ENCODE results near the gene FADS1. TPM values are rescaled to one million over a fixed set of nuclear protein-coding genes. Genes with fewer than 3 reads are reported as not detected.

FADS1 gene
- total and polyA plus RNA-seq, 2 of the 8 experiments (the other 6 are each of a cell fraction or from before 2014, with no cell fraction given), result 115 to 141 TPM

GRCh38 chr11:61830237-61831105 lies 13.7 kb upstream of the FADS1 start:
- peaks cover 0 to 4% (median 4%) of the 10 kb centered on the region in 4 experiments; a peak in 2 of 8 replicates for H3K36me3 ChIP-seq (ENCODE audit: control insufficient read depth in 2 of 4, insufficient read depth in 4 of 4, low read length in 3 of 4)
- H2AFZ ChIP-seq (ENCODE audit: low read length), result no peak overlapping the region
- peaks cover 16 to 48% (median 32%) of the 10 kb centered on the region in 4 experiments for H3K4me1 ChIP-seq (replicated peaks in 1 of 4; ENCODE audit: control insufficient read depth in 3 of 4, insufficient read depth in 4 of 4, low read length in 3 of 4)
- ChIA-PET CTCF (ENCODE audit: partially characterized antibody) (interaction anchor here (0.8 to 3.2 kb wide), 8 partner anchors 10 to 80 kb away, joined by 3 to 16 read pairs (median 4); partner anchors contain the start of gene FADS1), POLR2A (ENCODE audit: partially characterized antibody) (interaction anchor here (1.2 to 9.9 kb wide), 9 partner anchors 8 to 48 kb away, joined by 3 to 210 read pairs (median 4); partner anchors contain the start of gene FADS1)
- H3K9ac ChIP-seq (replicated peaks in 1 of 4; ENCODE audit: extremely low read depth in 1 of 4, low read depth in 3 of 4, low read length in 3 of 4), result peak overlapping the region in 1 of 4 experiments; percentile 8; a peak in 1 of 7 replicates
- WGBS, 2 experiments (ENCODE audit: extremely low coverage in 1 of 2, insufficient coverage in 1 of 2, insufficient read length in 1 of 2, insufficient replicate concordance in 2 of 2, low coverage in 1 of 2, low lambda C conversion rate in 2 of 2, missing lambda C conversion rate in 1 of 2), result 81% methylated on average over 8 of the region's 8 CpGs; no CpG with 5 or more reads in 1 of the 2 experiments
- FAIRE-seq, result no peak
- DNase-seq (ENCODE audit: low read depth in 1 of 2, low spot score in 2 of 2), result no peak
- no peak overlapping the region for H2BK20ac ChIP-seq (ENCODE audit: low read length)
- H4K20me1 ChIP-seq (replicated peaks in 1 of 2; ENCODE audit: control insufficient read depth in 1 of 2, insufficient read depth in 2 of 2, low read length in 2 of 2), result peaks cover 19 to 35% of the 10 kb centered on the region in 2 experiments
- H2BK120ac ChIP-seq (replicated peaks; ENCODE audit: low read depth, low read length), result no peak overlapping the region
- H4K5ac ChIP-seq (ENCODE audit: insufficient read length, low read depth, low read length), result no peak overlapping the region
- H3K4me3 ChIP-seq (ENCODE audit: extremely low read depth in 1 of 4, insufficient read depth in 2 of 4, low read depth in 3 of 4, low read length in 4 of 4), result peak overlapping the region; percentile 77 to 96 (median 86); a peak in 7 of 8 replicates
- no peaks in the 10 kb centered on the region for H3K27me3 ChIP-seq (replicated peaks in 1 of 4; ENCODE audit: control insufficient read depth in 3 of 4, extremely low read depth in 1 of 4, insufficient read depth in 3 of 4, low read length in 3 of 4)
- H2BK15ac ChIP-seq (ENCODE audit: low read length), result no peak overlapping the region
- no peak overlapping the region for H3K18ac ChIP-seq (ENCODE audit: extremely low read depth, low read length)
- peaks cover 21% of the 10 kb centered on the region for H3K79me1 ChIP-seq (ENCODE audit: low read depth, low read length)
- peak overlapping the region; percentile 96 to 98 for H3K4me2 ChIP-seq (ENCODE audit: insufficient read depth in 1 of 2, low read depth in 2 of 2, low read length in 2 of 2)
- H2BK12ac ChIP-seq (ENCODE audit: low read depth, low read length), result no peak overlapping the region
- H3K56ac ChIP-seq (replicated peaks; ENCODE audit: insufficient read length, low read depth, low read length), result no peak overlapping the region
- H3K23ac ChIP-seq (ENCODE audit: insufficient read length), result no peak overlapping the region
- peaks cover 29 to 68% of the 10 kb centered on the region in 2 experiments for H3K79me2 ChIP-seq (ENCODE audit: control insufficient read depth in 1 of 2, insufficient read depth in 2 of 2, low read length in 2 of 2)
- H4K8ac ChIP-seq (ENCODE audit: extremely low read depth, insufficient read depth, low read length), result no peak overlapping the region
- 0 out of 2 replicates have a peak overlapping the region, but pooled peaks have one; percentile 29 for H2BK5ac ChIP-seq (ENCODE audit: low read depth, low read length)
- H4K91ac ChIP-seq (replicated peaks; ENCODE audit: insufficient read length, low read length), result no peak overlapping the region
- H3K14ac ChIP-seq (ENCODE audit: insufficient read length), result no peak overlapping the region
- TF ChIP-seq BCL11A (IDR thresholded peaks at IDR 0.05; ENCODE audit: low read depth in 2 of 2, low read length in 2 of 2), result no peak
- no peak for TF ChIP-seq ATF2 (IDR thresholded peaks at IDR 0.05; ENCODE audit: low read length)
- no peak; the same call in 1 of the 2 replicates for TF ChIP-seq NRF1 (IDR thresholded peaks at IDR 0.05; ENCODE audit: low read depth, low read length)
- TF ChIP-seq RFX5 (IDR thresholded peaks at IDR 0.05; ENCODE audit: borderline replicate concordance, low read depth, low read length), result no peak
- H3K23me2 ChIP-seq (ENCODE audit: low read depth, low read length), result peaks cover 14% of the 10 kb centered on the region
- no peaks in the 10 kb centered on the region for H3K9me3 ChIP-seq (ENCODE audit: insufficient read depth in 2 of 2, low read depth in 1 of 2, low read length in 1 of 2)
- H3K27ac ChIP-seq (ENCODE audit: low read depth, low read length), result no peak overlapping the region
- H2AK5ac ChIP-seq (ENCODE audit: low read depth, low read length), result no peak overlapping the region
- H3K4ac ChIP-seq (replicated peaks; ENCODE audit: insufficient read length, low read depth, low read length), result no peak overlapping the region
